GM21576 (cell line): ENCODE results near the gene PDZD2.
"Not testable (repeated sequence)": the region's sequence is repeated elsewhere in the genome, so short reads cannot be mapped to it uniquely, and the experiment has no call there.

Source experiments
- ATAC-seq: cut with Tn5 transposase; IDR thresholded peaks from one replicate; pipeline ENCODE4 v1.9.1; 2021; ENCODE audit warnings: mild to moderate bottlenecking, moderate library complexity; ENCODE audit not compliant: unreplicated experiment

Gene PDZD2

DNA sequence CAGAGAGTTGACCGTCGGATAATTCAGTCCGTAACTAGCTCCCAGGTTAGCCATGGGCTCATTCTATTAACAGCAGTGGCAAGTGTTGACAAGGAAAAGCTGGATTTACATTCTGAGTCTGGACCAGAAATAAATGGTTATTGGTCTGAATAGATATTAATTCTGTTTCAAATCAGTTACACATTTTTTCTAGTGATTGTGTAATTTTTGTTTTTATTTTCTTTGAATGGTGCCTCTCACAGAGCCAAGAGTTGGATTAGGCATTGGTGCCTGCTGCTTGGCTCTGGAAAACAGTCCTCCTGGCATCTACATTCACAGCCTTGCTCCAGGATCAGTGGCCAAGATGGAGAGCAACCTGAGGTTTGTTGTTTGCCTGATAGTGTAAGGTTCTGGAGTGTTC is 420.1 kb downstream of the PDZD2 start:
- ATAC-seq, result no peak

DNA sequence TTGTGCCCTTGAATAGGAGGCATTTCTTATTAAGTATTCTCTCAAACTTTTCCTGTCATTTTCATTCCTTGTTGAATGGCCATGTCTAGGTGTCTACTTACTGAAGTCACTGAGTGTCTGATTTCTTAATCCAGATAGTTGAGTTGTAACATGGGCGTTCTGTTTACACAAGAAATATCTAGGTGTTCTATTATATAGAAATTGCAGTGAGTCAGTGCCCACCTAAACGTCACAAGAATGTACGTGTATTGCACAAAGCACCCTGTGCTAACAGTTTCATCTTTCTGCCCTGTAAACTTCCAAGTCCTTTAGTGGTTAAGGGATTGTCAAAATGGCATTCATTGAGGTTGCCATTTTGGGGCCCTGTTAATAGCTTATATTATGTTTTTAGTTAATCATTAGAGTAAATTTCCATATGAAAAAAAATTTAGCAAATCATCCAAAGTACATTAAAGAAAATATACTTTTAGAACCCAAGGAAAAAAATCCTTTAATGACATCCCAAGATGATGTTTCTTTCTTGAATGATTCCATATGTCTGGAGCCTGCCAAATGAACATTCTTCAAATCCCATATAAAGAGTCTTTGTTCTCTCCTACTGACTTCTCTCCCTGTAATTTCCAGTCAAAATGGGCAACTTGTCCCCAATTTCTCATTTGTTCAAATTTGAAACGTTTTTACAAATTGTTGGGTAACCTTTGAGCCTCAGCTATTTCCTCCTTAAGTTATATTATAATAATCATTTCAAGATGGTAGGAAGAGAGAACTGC is 421.0 kb downstream of the PDZD2 start:
- no peak for ATAC-seq

- ATAC-seq, result no peak
These were observed 422.3 kb downstream of the PDZD2 start for GRCh38 chr5:32061236-32061635.

DNA sequence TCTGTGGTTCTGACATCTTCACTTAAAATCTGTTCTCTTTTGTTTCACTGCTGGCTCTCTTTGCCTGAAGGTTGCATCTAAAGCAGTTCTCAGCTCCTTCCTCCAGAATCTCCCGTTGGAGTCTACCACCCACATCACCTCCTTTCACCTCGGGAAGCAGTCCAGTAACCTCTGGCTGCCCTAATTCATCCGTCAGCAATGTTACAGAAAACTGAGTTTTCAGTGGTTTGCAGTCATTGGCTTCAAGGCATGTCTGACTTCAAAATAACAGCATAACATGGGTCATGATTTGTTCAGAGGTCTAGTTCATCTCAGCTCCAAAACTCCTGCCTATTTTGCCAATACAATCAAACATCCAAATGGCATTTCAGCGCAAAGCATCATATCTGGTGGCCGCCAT is 427.5 kb downstream of the PDZD2 start:
- no peak for ATAC-seq

- ATAC-seq, result no peak
These were observed 429.0 kb downstream of the PDZD2 start for GRCh38 chr5:32067774-32068470.

DNA sequence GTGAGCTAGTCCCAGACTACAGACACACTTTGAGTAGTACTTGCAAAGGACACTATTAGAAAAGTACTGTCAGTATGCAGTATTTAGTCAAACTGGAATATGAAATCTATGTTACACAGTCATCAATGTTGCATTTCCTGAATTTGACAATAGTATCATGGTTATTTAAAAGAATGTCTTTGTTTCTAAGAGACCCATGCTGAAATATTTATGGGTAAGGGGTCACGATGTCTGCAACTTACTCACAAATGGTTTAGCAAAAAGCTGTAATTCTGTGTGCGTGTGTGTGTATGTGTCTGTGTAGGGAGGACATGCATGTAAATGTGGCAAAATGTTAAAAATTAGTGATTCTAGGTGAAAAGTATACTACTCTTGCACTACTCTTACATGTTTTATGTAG is 429.6 kb downstream of the PDZD2 start:
- ATAC-seq, result no peak

- ATAC-seq, result no peak
These were observed 430.5 kb downstream of the PDZD2 start for GRCh38 chr5:32069396-32069795.

DNA sequence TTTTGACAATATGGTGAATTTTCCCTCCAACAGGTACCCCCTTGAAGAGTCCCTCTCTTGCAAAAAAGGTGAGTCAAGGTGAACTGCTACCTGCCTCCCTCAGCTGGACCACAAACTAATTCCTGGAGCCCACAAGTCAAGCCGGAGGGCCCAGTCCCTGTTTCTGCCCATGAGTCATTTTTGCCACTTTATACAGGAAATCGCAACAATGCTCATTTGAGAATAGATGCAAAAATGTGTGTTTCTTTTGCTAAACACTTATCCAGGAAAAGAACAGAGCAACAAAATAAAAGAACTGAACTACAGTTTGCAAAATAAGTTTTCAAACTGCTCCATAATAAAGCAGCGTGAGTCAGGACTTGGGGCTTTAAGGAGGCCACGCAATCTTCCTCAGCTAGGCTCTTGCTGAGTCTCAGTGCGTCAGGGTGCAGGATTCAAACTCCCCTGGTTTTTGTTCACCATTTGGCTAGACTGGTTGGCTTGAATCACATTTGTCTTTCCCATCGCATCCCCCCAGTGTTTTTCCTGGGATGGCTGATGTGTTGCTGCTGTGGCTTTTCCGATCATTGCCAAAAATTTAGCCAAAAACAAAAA is 432.5 kb downstream of the PDZD2 start:
- ATAC-seq, result no peak

DNA sequence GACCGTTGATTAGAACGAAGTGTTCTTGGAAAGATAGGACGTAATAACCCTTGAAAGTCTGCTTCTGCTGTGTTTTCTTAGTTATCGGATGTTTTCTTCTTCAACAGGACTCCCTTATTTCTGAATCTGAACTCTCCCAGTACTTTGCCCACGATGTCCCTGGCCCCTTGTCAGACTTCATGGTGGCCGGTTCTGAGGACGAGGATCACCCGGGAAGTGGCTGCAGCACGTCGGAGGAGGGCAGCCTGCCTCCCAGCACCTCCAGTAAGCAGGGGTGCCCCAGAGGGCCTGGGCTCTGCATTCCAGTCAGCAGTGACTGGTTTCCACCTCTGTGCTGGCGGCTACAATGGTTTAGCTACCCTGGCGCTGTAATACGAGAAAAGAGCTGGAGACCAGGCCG is 433.1 kb downstream of the PDZD2 start:
- ATAC-seq, result no peak

- ATAC-seq, result no peak
These were observed 435.5 kb downstream of the PDZD2 start for GRCh38 chr5:32074401-32074800.

DNA sequence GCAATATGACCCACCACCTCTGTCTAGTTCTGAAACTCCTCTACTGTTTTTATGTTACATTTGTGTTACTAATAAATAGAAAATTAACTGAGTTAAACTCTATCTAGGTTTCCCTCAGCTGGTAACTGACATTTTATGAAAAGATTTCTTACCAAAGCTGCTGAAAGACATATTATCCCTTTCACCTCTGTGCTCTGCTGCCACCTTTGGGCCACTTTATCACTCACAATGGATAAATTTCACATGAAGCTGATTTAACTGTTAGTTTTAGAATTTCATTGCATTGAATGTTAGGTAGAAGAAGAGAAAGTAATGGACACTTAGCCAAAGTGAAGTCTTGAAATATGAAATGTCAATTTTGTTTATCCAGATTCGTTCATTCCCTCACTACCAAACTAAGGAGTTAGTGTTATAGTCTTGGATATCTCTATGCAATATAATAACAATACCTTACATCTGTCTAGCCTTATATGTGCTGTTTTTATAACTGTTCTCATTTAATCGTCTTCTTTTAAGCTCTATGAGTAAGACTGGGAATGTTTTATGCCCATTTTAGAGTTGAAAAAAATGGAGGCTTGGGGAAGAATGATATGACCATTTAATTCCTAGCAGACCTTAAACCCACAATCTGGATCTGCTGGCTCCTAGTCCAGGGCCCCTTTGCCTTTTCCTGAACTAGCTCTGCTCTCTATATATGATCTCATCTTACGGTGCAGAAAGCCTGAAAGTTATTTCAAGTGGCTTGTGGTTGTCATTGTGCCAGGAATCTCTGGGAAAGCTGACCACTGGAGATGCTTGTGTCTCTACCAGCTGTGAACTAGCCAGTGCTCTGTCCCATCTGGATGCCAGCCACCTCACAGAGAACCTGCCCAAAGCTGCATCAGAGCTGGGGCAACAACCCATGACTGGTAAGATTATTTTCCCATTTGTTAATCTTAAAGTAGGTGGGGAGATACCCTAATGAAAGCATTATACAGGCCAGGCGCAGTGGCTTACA is 438.1 kb downstream of the PDZD2 start:
- no peak for ATAC-seq

DNA sequence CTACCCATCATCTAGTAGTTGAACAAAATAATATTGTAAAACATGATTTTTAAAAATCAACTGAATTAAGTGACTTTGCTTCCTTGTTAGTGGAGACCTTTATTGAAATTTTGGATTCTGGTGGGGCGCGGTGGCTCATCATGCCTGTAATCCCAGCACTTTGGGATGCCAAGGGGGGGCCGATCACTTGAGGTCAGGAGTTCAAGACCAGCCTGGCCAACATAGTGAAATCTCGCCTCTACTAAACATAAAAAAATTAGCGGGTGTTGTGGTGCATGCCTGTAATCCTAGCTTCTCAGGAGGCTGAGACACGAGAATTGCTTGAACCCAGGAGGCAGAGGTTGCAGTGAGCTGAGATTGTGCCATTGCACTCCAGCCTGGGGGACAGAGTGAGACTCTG is 439.9 kb downstream of the PDZD2 start:
- ATAC-seq, result not testable (repeated sequence)

- not testable (repeated sequence) for ATAC-seq
These were observed 441.6 kb downstream of the PDZD2 start for GRCh38 chr5:32080565-32080964.

- ATAC-seq, result no peak
These were observed 443.8 kb downstream of the PDZD2 start for GRCh38 chr5:32082701-32083100.

DNA sequence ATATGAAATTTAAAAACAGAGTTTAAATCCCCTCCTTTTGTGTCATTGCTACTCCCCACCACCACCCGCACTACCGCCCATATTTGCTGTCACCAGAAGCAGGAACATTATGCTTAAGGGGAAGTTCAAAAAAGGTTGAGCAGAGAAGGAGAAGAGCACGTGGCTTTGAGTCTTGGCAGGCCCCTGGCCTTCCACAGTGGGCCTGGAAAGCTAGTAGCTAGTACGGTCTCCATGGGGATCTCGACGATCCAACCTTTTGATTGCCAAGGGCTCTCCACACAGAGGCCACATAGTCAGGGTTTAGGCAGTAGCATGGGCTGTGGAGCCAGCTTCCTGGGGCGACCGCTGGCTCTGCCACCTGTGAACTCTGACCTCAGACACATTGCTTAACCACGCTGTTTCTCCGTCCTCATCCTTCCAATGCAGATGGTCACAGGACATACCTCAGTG is 445.1 kb downstream of the PDZD2 start:
- ATAC-seq, result no peak

DNA sequence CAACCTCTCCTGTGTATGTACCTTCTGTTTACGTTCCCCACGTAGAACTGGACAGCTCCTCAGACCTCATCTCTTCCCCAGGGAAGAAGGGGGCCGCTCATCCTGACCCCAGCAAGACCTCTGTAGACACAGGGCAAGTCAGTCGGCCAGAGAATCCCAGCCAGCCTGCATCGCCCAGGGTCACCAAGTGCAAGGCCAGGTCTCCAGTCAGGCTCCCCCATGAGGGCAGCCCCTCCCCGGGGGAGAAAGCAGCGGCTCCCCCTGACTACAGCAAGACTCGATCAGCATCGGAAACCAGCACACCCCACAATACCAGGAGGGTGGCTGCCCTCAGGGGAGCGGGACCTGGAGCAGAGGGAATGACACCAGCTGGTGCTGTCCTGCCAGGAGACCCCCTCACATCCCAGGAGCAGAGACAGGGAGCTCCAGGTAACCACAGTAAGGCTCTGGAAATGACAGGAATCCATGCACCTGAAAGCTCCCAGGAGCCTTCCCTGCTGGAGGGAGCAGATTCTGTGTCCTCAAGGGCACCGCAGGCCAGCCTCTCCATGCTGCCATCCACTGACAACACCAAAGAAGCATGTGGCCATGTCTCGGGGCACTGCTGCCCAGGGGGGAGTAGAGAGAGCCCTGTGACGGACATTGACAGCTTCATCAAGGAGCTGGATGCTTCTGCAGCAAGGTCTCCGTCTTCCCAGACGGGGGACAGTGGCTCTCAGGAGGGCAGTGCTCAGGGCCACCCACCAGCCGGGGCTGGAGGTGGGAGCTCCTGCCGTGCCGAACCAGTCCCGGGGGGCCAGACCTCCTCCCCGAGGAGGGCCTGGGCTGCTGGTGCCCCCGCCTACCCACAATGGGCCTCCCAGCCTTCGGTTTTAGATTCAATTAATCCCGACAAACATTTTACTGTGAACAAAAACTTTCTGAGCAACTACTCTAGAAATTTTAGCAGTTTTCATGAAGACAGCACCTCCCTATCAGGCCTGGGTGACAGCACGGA is 448.5 kb downstream of the PDZD2 start:
- ATAC-seq, result no peak

DNA sequence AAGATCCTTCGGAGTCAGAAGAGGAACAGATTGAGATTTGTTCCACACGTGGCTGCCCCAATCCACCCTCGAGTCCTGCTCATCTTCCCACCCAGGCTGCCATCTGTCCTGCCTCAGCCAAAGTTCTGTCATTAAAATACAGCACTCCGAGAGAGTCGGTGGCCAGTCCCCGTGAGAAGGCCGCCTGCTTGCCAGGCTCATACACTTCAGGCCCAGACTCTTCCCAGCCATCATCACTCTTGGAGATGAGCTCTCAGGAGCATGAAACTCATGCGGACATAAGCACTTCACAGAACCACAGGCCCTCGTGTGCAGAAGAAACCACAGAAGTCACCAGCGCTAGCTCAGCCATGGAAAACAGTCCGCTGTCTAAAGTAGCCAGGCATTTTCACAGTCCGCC is 449.3 kb downstream of the PDZD2 start:
- ATAC-seq, result no peak

DNA sequence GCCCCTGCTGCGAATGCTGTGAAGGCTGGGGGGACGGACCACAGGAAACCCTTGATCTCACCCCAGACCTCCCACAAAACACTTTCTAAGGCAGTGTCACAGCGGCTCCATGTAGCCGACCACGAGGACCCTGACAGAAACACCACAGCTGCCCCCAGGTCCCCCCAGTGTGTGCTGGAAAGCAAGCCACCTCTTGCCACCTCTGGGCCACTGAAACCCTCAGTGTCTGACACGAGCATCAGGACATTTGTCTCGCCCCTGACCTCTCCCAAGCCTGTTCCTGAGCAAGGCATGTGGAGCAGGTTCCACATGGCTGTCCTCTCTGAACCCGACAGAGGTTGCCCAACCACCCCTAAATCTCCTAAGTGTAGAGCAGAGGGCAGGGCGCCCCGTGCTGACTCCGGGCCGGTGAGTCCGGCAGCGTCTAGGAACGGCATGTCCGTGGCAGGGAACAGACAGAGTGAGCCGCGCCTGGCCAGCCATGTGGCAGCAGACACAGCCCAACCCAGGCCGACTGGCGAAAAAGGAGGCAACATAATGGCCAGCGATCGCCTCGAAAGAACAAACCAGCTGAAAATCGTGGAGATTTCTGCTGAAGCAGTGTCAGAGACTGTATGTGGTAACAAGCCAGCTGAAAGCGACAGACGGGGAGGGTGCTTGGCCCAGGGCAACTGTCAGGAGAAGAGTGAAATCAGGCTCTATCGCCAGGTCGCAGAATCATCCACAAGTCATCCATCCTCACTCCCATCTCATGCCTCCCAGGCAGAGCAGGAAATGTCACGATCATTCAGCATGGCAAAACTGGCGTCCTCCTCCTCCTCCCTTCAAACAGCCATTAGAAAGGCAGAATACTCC is 450.4 kb downstream of the PDZD2 start:
- ATAC-seq, result no peak
